ENCODE data around the gene ASCC2.
A peak's percentile ranks its signal among the peaks of the same experiment; 100 is the strongest.
"Not testable (repeated sequence)": the region's sequence is repeated elsewhere in the genome, so short reads cannot be mapped to it uniquely, and the experiment has no call there.

The ASCC2 gene

GRCh38 chr22:29784451-29785361 lies 53.4 kb downstream of the ASCC2 start:
- no peak for DNase-seq

GRCh38 chr22:29782061-29782845 lies 55.8 kb downstream of the ASCC2 start:
- DNase-seq = no peak

DNA sequence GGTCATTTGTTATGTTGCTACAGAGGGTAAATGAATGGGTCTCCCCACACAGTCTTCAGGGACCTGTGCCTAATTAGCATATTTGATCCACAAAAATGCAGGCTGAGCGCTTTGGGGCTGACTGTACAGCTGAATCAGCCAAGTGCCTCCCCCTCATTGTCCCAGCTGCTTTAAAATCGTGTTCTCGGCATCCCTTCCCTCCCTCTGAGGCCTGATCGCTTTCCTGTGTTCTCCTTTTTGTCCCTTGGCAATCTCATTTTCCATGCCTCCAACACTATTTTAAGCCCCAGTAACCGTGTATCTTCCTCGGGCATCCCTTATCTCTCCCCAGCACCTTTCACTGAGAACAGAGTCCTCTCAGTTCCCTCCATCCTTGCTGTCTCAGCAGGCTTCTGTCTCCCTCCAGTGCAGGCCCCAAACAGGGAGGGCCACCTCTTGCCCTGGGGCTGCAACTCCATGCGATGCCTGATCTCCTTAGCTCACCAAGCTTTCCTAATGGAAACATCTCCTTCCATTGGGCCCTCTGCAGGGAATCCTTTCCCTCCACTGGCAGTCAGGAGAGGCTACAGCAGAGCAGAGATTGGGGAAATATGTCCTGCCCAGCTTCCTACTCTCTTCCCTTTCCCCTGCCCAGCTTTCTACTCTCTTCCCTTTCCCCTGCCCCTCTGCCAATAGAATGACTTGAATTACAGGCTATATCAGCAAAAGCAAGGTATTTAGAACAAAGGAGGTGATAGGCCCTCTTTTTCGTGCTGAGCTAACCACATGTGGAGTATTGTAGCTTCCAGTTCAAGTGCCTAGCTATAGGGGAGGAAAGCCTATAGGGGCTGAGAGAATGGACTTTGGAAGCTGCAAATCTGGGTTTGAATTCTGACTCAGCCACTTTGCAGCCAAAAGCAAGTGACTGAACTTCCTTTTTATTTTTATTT lies 57.1 kb downstream of the ASCC2 start:
- no peak for DNase-seq

DNA sequence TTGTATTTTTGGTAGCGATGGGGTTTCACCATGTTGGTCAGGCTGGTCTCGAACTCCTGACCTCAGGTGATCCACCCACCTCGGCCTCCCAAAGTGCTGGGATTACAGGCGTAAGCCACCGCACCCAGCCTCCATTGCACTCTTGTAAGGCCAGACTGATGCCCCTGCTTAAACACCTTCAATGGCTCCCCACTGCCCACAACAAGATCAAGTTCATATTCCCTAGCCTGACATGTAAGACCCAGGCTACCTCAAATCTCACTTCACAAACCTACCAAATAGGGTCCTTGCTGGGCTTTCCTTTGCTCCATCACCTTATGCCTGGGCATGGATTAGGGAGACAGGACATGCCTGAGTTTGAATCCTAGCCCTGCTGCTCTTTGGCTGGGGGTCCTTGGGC lies 57.9 kb downstream of the ASCC2 start:
- DNase-seq = no peak

DNA sequence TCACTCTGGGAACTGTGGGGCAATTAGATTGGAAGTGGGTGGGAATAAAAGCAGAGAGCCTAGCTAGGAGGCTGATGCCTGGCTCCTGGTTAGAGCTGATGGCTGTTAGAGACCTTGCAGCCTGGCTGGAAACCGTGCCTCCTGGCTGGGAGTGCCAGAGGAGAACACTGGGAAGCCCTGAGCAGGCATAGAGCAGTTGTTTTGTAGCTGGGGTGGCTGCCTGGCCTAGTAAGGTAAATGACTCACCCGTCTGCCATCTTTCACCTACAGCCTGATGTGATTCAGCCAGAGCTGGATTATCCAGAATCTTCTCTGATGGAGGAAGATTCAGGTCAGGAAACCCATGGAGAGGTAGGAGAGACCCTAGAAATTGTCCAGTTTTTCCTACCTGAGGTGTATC lies 64.8 kb downstream of the ASCC2 start:
- no peak for DNase-seq

DNA sequence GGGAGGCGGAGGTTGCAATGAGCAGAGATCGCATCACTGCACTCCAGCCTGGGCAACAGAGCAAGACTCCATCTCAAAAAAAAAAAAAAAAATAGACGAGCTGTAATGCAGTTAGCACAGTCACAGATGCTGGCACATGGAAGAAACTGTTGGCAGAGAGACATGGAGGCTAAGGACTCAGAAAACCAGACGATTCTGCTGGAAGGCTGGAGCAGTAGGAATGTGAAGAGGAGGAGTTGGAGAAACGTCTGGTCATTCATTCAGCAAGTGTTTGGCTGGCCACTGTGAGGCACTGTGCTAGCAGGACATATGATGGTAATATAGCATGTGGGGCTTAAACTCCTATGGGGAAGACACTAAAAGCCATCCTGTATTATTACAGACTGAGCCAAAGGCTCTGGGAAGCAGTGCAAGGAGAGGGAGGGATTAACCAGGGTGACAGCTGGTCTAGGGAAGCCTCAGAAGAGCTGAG lies 65.9 kb downstream of the ASCC2 start:
- no peak for DNase-seq

DNA sequence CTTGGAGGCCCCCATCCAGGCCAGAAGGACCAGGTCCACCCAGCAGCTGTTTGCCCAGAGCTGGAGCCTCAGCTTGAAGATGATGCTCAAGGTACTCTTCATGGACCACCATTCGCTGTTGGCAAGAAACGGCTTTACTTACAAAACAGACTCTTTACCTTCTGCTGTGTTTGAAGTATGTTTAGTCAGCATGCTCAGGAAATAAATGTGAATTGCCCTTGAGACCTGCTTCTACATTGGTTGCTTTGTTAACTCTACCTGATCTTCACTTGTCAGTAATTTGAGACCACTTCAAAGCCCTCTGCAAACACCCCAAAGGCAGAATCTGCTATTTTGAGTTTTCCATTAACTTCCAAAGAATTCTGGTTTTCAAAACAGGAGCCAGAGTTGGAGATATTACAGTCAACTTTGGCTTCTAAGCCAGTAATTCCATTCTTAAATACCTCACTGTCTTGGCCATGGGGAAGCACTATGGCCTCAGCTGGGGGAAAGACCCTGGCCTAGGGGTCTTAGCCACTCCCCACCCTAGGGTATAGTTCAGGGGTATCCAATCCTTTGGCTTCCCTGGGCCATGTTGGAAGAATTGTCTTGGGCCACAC lies 68.3 kb downstream of the ASCC2 start:
- DNase-seq = no peak

GRCh38 chr22:29768052-29768693 lies 69.9 kb downstream of the ASCC2 start:
- DNase-seq = no peak

- DNase-seq = peak; percentile 79
Observed at GRCh38 chr22:29767171-29768051, 70.7 kb downstream of the ASCC2 start, which contains the start of gene UQCR10. Gene UQCR10, plus strand, starts transcription at chr22:29767369. Its CDS starts 30 bp downstream, at chr22:29767399.

DNA sequence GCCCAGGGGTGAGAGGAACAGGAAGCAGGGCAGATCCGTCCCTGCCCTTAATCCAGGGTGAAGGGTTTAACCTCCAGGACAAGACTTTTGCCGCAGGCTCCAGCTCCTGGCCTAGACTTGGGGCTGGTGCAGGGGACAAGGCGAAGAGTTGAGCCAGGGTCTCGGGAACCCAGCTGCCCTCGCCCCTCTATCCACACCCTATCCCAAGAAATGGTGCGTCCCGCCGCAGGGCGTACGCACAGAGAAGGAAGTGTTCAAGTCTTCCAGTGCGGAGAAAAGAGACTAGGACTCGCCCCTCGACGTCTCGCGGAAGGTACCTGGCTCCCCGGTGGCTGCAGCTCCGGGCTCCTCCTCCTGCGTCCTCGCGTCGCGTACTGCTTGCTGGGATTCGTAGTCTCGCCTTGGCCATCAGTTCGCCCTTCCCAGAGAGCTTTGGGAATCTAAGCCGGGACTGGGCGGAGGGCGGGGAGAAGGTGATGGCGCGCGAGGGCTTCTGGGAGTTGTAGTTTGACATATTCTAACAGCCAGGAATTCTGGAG lies 71.4 kb downstream of the ASCC2 start, which contains the start of gene ZMAT5:
Gene ZMAT5 (minus strand): TSS at position 376 of the 539 bp plus-strand sequence. CDS start 18,463 bp downstream, outside the sequence.
- DNase-seq = peak; percentile 92

DNA sequence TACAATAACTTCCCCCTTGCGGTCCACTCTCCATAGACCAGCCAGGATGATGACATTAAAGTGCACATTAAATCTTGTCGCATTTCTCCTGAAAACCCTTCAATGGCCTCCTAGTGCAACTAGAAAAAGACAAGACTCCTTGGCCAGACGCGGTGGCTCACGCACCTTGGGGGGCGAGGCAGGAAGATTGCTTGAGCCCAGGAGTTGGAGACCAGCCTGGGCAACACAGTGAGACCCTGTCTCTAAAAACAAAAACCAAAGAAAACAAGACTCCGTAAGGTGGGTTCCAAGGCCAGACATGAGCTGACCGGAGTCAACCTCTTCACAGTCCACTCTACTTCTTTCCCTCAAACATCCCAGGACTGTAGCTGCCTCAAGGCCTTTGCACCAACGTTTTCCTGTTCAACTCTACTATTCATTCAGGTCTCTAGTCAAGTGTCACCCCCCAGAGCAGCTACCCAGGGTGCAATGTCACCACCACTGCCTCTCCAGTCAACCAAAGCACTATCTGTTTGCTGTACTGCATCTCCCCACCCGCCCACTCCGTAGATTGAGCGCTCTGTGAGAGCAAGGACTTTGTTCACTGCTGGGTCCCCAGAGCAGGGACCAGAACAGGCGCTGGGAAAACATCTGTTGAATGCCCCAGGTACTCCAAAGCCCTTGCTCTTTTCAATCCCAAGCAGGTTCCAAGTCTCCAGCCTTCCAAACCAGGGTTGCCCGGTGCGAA lies 72.0 kb downstream of the ASCC2 start:
- no peak for DNase-seq

DNA sequence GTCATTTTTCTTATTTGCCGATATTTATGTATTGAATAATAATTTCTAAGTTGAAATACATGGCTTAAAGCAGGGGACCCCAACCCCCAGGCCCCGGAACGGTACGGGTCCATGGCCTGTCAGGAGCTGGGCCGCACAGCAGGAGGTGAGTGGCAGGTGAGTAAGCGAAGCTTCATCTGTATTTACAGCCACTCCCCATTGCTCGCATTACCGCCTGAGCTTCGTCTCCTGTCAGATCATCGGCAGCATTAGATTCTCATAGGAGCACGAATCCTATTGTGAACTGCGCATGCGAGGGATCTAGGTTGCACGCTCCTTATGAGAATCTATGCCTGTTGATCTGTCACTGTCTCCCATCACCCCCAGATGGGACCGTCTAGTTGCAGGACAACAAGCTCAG lies 75.8 kb downstream of the ASCC2 start:
- DNase-seq = peak; percentile 61

DNA sequence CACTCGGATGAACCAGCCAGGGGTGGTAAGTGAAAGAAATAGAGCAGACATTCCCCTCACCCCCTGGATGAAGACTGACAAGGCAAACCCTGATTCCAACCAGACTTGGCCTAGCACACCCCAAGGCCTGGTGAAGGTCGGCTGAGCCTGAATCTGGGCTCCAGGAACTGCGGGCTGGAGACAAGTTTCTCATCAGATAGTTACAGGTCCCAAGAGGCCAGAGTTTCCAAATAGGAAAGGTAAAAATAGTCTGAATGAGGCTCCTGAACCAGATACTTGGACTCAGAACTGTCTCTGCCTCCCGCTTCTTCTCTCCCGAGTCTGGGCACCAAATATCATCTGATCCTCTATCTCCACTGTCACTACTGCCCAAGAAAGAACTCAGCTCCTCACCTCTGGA lies 79.1 kb downstream of the ASCC2 start:
- DNase-seq = no peak

- no peak for DNase-seq
Observed at GRCh38 chr22:29758068-29758622, 79.9 kb downstream of the ASCC2 start.

- no peak for DNase-seq
Observed at GRCh38 chr22:29757096-29757495, 81.0 kb downstream of the ASCC2 start.

- no peak for DNase-seq
Observed at GRCh38 chr22:29756341-29756740, 81.7 kb downstream of the ASCC2 start.

- DNase-seq = no peak
Observed at GRCh38 chr22:29755889-29756288, 82.2 kb downstream of the ASCC2 start.

DNA sequence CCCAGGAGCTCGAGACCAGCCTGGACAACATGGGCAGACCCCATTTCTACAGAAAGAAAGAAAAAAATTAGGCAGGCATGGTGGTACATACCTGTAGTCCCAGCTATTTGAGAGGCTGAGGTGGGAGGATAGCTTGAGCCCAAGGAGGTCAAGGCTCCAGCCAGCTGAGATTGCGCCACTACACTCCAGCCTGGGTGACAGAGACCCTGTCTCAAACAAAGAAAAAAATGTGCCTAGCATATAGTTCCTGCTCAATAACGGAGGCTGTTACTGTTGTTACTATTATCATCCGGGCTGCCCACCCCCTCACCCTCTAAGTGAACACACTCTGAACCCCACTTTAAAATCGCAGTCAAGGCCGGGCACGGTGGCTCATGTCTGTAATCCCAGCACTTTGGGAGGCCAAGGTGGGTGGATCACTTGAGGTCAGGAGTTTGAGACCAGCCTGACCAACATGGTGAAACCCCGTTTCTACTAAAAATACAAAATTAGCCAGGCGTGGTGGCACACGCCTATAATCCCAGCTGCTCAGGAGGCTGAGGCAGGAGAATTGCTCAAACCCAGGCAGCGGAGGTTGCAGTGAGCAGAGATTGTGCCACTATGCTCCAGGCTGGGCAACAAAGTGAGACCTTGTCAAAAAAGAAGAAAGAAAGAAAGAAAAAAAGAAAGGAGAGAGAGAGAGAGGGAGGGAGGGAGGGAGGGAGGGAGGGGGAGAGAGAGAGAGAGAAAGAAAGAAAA lies 83.2 kb downstream of the ASCC2 start:
- DNase-seq = not testable (repeated sequence)

Data from NCI-H2029 (cell line).